Caco-2 (cell line): ENCODE measurements around the gene DLGAP3. TPM values are rescaled to one million over a fixed set of nuclear protein-coding genes. Genes with fewer than 3 reads are reported as not detected.
A peak's percentile ranks its signal among the peaks of the same experiment; 100 is the strongest.

Source experiments
- BruUV-seq: library from RNA; stranded (reverse); fragments of 400-500 nt; replicated peaks from 2 replicates; lab custom pipeline; 2021; lab: Mats Ljungman, UMichigan
- CTCF ChIA-PET: fragments of 300-600 bp; sonication (Branson Sonifier 250); formaldehyde crosslinking; loops from one replicate; lab custom pipeline; 2022; ENCODE audit warnings: antibody characterized with exemption; lab: Charles Lee
- POLR2A ChIA-PET: fragments of 300-600 bp; sonication (Branson Sonifier 250); formaldehyde crosslinking; loops from one replicate; lab custom pipeline; 2022; ENCODE audit warnings: antibody characterized with exemption; lab: Charles Lee
- DNase-seq, 2 experiments: peaks; one replicate each; pipeline versions ENCODE4 v3.0.0 to v3.0.0-alpha.2; 2020 to 2022
- H3K27me3 ChIP-seq: replicated peaks from 2 replicates; pipeline ENCODE4 v1.6.0; 2011; ENCODE audit warnings: low read length; ENCODE audit not compliant: control insufficient read depth, insufficient read depth
- H3K36me3 ChIP-seq: 2 replicates; pipeline ENCODE4 v1.5.1; 2011; ENCODE audit warnings: low read length; ENCODE audit not compliant: control insufficient read depth, insufficient read depth
- H3K4me1 ChIP-seq: fragments of 250-450 bp; sonication (Bioruptor Pico); 2 replicates; pipeline ENCODE4 v1.5.1; 2020; ENCODE audit warnings: mild to moderate bottlenecking
- H3K4me3 ChIP-seq: 2 replicates; pipeline ENCODE4 v1.5.1; 2011; ENCODE audit warnings: low read depth, mild to moderate bottlenecking, control low read depth, low read length
- H3K9me3 ChIP-seq: fragments of 250-450 bp; sonication (Bioruptor Pico); 2 replicates; pipeline ENCODE4 v1.5.1; 2020; ENCODE audit warnings: mild to moderate bottlenecking, moderate library complexity
- H3K27ac Mint-ChIP-seq: one replicate; pipeline ENCODE4 v1.8.0; 2022; ENCODE audit warnings: mixed read lengths; ENCODE audit not compliant: unreplicated experiment
- H3K27me3 Mint-ChIP-seq: one replicate; pipeline ENCODE4 v1.8.0; 2022; ENCODE audit warnings: mixed read lengths; ENCODE audit not compliant: insufficient read depth, unreplicated experiment
- H3K36me3 Mint-ChIP-seq: one replicate; pipeline ENCODE4 v1.8.0; 2022; ENCODE audit warnings: mild to moderate bottlenecking, mixed read lengths; ENCODE audit not compliant: insufficient read depth, unreplicated experiment
- H3K4me1 Mint-ChIP-seq: one replicate; pipeline ENCODE4 v1.8.0; 2022; ENCODE audit warnings: low read depth, mixed read lengths; ENCODE audit not compliant: unreplicated experiment
- H3K4me3 Mint-ChIP-seq: one replicate; pipeline ENCODE4 v1.8.0; 2022; ENCODE audit warnings: mild to moderate bottlenecking, moderate library complexity, mixed read lengths; ENCODE audit not compliant: unreplicated experiment
- H3K9me3 Mint-ChIP-seq: one replicate; pipeline ENCODE4 v1.8.0; 2022; ENCODE audit warnings: mixed read lengths; ENCODE audit not compliant: unreplicated experiment
- CTCF ChIP-seq, 2 experiments: fragments of 200-600 bp in 1 of 2; IDR thresholded peaks; 1 replicate in 1 of 2; 2 replicates in 1 of 2; pipeline versions ENCODE4 v1.5.1 to v1.8.0; 2011 to 2022; ENCODE audit warnings: antibody characterized with exemption in 1 of 2, control low read depth in 1 of 2, inconsistent platforms in 1 of 2, low read depth in 1 of 2, low read length in 1 of 2, mild to moderate bottlenecking in 1 of 2, moderate library complexity in 1 of 2; ENCODE audit not compliant: insufficient read depth in 1 of 2, severe bottlenecking in 1 of 2, unreplicated experiment in 1 of 2
- intact Hi-C: fragments of 100-400 bp; cut with micrococcal nuclease; formaldehyde crosslinking; loops from one replicate; pipeline ENCODE4 v1.10.0; 2022; ENCODE audit not compliant: unreplicated experiment
- total RNA-seq: library from RNA; stranded (reverse); gene quantifications from 2 replicates; pipeline ENCODE4 v1.2.3, GENCODE V29; 2022

The DLGAP3 gene
- total RNA-seq, 1 experiment from 2014 or later: 0.16 TPM

- TF ChIP-seq CTCF (IDR thresholded peaks at IDR 0.05; ENCODE audit: insufficient read depth in 1 of 2, low read depth in 1 of 2, low read length in 1 of 2, severe bottlenecking in 1 of 2, unreplicated experiment in 1 of 2): no peak
- no peak for DNase-seq
- no peaks in the 10 kb centered on the region for H3K27me3 ChIP-seq
- H3K4me3 Mint-ChIP-seq: peak overlapping the region; percentile 58
- H3K27me3 Mint-ChIP-seq: peaks cover 8% of the 10 kb centered on the region
- H3K4me1 ChIP-seq: no peaks in the 10 kb centered on the region; the same call in 1 of the 2 replicates
- H3K36me3 Mint-ChIP-seq: no peaks in the 10 kb centered on the region
- H3K27ac Mint-ChIP-seq: no peak overlapping the region
- intact Hi-C loops: no loop called here
- no peaks in the 10 kb centered on the region for H3K9me3 Mint-ChIP-seq
- ChIA-PET CTCF (interaction anchor here (2.1 kb wide), 1 partner anchor 13 kb away, joined by 9 read pairs; no protein-coding TSS in a partner anchor), POLR2A (no interaction called here)
- H3K9me3 ChIP-seq: no peaks in the 10 kb centered on the region
- H3K4me1 Mint-ChIP-seq: no peaks in the 10 kb centered on the region
- no peak overlapping the region; the same call in 1 of the 2 replicates for H3K4me3 ChIP-seq
- no TSS peak for BruUV-seq
- H3K36me3 ChIP-seq: no peaks in the 10 kb centered on the region
These were observed 63.9 kb downstream of the DLGAP3 start for GRCh38 chr1:34865573-34865972.

GRCh38 chr1:34864759-34865158 is 64.7 kb downstream of the DLGAP3 start:
- H3K4me1 Mint-ChIP-seq: no peaks in the 10 kb centered on the region
- CTCF ChIA-PET: no interaction called here
- no TSS peak for BruUV-seq
- H3K27ac Mint-ChIP-seq: no peak overlapping the region
- H3K4me3 ChIP-seq: no peak overlapping the region
- no peaks in the 10 kb centered on the region for H3K36me3 ChIP-seq
- H3K9me3 ChIP-seq: no peaks in the 10 kb centered on the region
- intact Hi-C loops: no loop called here
- TF ChIP-seq CTCF (IDR thresholded peaks at IDR 0.05; ENCODE audit: insufficient read depth in 1 of 2, low read depth in 1 of 2, low read length in 1 of 2, severe bottlenecking in 1 of 2, unreplicated experiment in 1 of 2): no peak
- no peaks in the 10 kb centered on the region for H3K27me3 ChIP-seq
- POLR2A ChIA-PET: no interaction called here
- no peak for DNase-seq
- H3K4me1 ChIP-seq: peaks cover 5% of the 10 kb centered on the region; the same call in 1 of the 2 replicates
- H3K4me3 Mint-ChIP-seq: no peak overlapping the region
- peaks cover 8% of the 10 kb centered on the region for H3K27me3 Mint-ChIP-seq
- peaks cover 3% of the 10 kb centered on the region for H3K36me3 Mint-ChIP-seq
- H3K9me3 Mint-ChIP-seq: no peaks in the 10 kb centered on the region

GRCh38 chr1:34863501-34863900 is 65.9 kb downstream of the DLGAP3 start:
- no peaks in the 10 kb centered on the region for H3K36me3 ChIP-seq
- Mint-ChIP-seq H3K4me1 (no peaks in the 10 kb centered on the region), H3K27me3 (peaks cover 8% of the 10 kb centered on the region), H3K36me3 (peaks cover 6% of the 10 kb centered on the region), H3K27ac (no peak overlapping the region), H3K9me3 (no peaks in the 10 kb centered on the region), H3K4me3 (no peak overlapping the region)
- no peaks in the 10 kb centered on the region for H3K27me3 ChIP-seq
- CTCF ChIA-PET: no interaction called here
- peaks cover 5% of the 10 kb centered on the region; the same call in 1 of the 2 replicates for H3K4me1 ChIP-seq
- no peaks in the 10 kb centered on the region for H3K9me3 ChIP-seq
- BruUV-seq: no TSS peak
- H3K4me3 ChIP-seq: no peak overlapping the region
- TF ChIP-seq CTCF (IDR thresholded peaks at IDR 0.05; ENCODE audit: insufficient read depth in 1 of 2, low read depth in 1 of 2, low read length in 1 of 2, severe bottlenecking in 1 of 2, unreplicated experiment in 1 of 2): no peak
- no peak for DNase-seq
- POLR2A ChIA-PET: no interaction called here
- intact Hi-C loops: no loop called here
